ENCODE data around the gene ZNF548. TPM values are rescaled to one million over a fixed set of nuclear protein-coding genes. Genes with fewer than 3 reads are reported as not detected.
"Not testable (repeated sequence)": the region's sequence is repeated elsewhere in the genome, so short reads cannot be mapped to it uniquely, and the experiment has no call there.

Gene ZNF548
- total RNA-seq, 1 donor from 2014 or later, result 26.1 TPM

GRCh38 chr19:57362997-57363687 lies 26.5 kb upstream of the ZNF548 start, which contains the start of the genes TRAPPC2B and ZNF547:
Gene TRAPPC2B (plus strand): TSS chr19:57363551. CDS start chr19:57364834, 1,283 bp downstream.
Gene ZNF547 (plus strand): TSS chr19:57363551. CDS start chr19:57368556, 5,005 bp downstream.
- TF ChIP-seq, protein P1, sequence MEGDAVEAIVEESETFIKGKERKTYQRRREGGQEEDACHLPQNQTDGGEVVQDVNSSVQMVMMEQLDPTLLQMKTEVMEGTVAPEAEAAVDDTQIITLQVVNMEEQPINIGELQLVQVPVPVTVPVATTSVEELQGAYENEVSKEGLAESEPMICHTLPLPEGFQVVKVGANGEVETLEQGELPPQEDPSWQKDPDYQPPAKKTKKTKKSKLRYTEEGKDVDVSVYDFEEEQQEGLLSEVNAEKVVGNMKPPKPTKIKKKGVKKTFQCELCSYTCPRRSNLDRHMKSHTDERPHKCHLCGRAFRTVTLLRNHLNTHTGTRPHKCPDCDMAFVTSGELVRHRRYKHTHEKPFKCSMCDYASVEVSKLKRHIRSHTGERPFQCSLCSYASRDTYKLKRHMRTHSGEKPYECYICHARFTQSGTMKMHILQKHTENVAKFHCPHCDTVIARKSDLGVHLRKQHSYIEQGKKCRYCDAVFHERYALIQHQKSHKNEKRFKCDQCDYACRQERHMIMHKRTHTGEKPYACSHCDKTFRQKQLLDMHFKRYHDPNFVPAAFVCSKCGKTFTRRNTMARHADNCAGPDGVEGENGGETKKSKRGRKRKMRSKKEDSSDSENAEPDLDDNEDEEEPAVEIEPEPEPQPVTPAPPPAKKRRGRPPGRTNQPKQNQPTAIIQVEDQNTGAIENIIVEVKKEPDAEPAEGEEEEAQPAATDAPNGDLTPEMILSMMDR (IDR thresholded peaks at IDR 0.05; ENCODE audit: unreplicated experiment), result no peak
- peaks cover 7% of the 10 kb centered on the region for H3K27me3 Mint-ChIP-seq (ENCODE audit: unreplicated experiment)
- peaks cover 20% of the 10 kb centered on the region for H3K36me3 Mint-ChIP-seq (ENCODE audit: low read depth, unreplicated experiment)
- peak within 1 kb of the TSS; percentile 96 for H3K27ac Mint-ChIP-seq (ENCODE audit: unreplicated experiment)
- H3K4me1 Mint-ChIP-seq (ENCODE audit: unreplicated experiment), result peaks cover 11% of the 10 kb centered on the region
- H3K4me3 Mint-ChIP-seq (ENCODE audit: unreplicated experiment), result peak within 1 kb of the TSS; percentile 97
- peak; percentile 98 for DNase-seq (ENCODE audit: low spot score)
- H3K9me3 Mint-ChIP-seq (ENCODE audit: unreplicated experiment), result no peaks in the 10 kb centered on the region

GRCh38 chr19:57363688-57364181 lies 25.9 kb upstream of the ZNF548 start:
- Mint-ChIP-seq H3K9me3 (ENCODE audit: unreplicated experiment) (no peaks in the 10 kb centered on the region), H3K4me3 (ENCODE audit: unreplicated experiment) (peak overlapping the region; percentile 97), H3K27me3 (ENCODE audit: unreplicated experiment) (peaks cover 7% of the 10 kb centered on the region), H3K36me3 (ENCODE audit: low read depth, unreplicated experiment) (peaks cover 17% of the 10 kb centered on the region), H3K27ac (ENCODE audit: unreplicated experiment) (peak overlapping the region; percentile 95), H3K4me1 (ENCODE audit: unreplicated experiment) (peaks cover 11% of the 10 kb centered on the region)
- TF ChIP-seq, protein P1 (IDR thresholded peaks at IDR 0.05; ENCODE audit: unreplicated experiment), result no peak
- peak; percentile 17 for DNase-seq (ENCODE audit: low spot score)

DNA sequence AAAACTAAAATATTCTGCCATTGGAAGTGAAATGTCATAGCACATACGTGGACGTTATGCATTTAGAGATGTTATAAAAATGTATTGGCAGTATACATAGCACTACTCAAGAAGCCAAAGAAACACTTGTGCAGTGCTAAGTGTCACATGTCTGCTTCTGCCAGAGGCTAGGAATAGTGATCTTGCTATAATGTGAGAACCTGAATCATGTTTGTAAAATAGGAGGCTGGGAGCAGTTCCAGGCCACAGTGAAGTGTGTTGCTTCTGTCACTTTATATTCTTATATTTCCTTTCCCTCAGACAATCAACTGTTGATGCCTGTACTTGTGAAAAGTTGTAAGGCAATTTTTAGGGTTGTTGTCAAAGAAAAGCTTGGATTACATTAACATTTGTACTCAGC lies 22.9 kb upstream of the ZNF548 start:
- no peak for DNase-seq (ENCODE audit: low spot score)
- Mint-ChIP-seq H3K9me3 (ENCODE audit: unreplicated experiment) (no peaks in the 10 kb centered on the region), H3K27me3 (ENCODE audit: unreplicated experiment) (peaks cover 7% of the 10 kb centered on the region), H3K36me3 (ENCODE audit: low read depth, unreplicated experiment) (peaks cover 37% of the 10 kb centered on the region), H3K4me1 (ENCODE audit: unreplicated experiment) (peaks cover 13% of the 10 kb centered on the region), H3K27ac (ENCODE audit: unreplicated experiment) (no peak overlapping the region), H3K4me3 (ENCODE audit: unreplicated experiment) (no peak overlapping the region)
- TF ChIP-seq, protein P1 (IDR thresholded peaks at IDR 0.05; ENCODE audit: unreplicated experiment), result no peak

DNA sequence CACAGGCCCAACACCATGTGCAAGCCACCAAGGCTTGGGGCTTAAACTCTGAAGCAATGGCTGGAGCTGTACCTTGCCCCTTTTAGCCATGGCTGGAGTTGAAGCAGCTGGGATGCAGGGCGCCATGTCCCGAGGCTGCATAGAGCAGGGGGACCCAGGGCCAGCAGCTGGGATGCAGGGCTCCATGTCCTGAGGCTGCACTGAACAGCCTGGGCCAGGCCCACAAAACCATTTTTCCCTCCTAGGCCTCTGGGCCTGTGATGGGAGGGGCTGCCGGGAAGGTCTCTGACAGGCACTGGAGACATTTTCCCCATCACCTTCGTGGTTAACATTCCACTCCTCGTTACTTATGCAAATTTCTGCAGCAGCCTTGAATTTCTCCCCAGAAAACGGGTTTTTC lies 15.5 kb upstream of the ZNF548 start:
- Mint-ChIP-seq H3K4me1 (ENCODE audit: unreplicated experiment) (peaks cover 4% of the 10 kb centered on the region), H3K4me3 (ENCODE audit: unreplicated experiment) (peak overlapping the region; percentile 86), H3K27ac (ENCODE audit: unreplicated experiment) (no peak overlapping the region), H3K9me3 (ENCODE audit: unreplicated experiment) (peaks cover 11% of the 10 kb centered on the region), H3K36me3 (ENCODE audit: low read depth, unreplicated experiment) (peaks cover 94% of the 10 kb centered on the region), H3K27me3 (ENCODE audit: unreplicated experiment) (peaks cover 8% of the 10 kb centered on the region)
- no peak for DNase-seq (ENCODE audit: low spot score)
- TF ChIP-seq, protein P1 (IDR thresholded peaks at IDR 0.05; ENCODE audit: unreplicated experiment), result no peak

- H3K27me3 Mint-ChIP-seq (ENCODE audit: unreplicated experiment); H3K4me1 Mint-ChIP-seq (ENCODE audit: unreplicated experiment); DNase-seq (ENCODE audit: low spot score); H3K27ac Mint-ChIP-seq (ENCODE audit: unreplicated experiment): not testable (repeated sequence)
- Mint-ChIP-seq H3K9me3 (ENCODE audit: unreplicated experiment) (peaks cover 11% of the 10 kb centered on the region), H3K4me3 (ENCODE audit: unreplicated experiment) (peak overlapping the region; percentile 74), H3K36me3 (ENCODE audit: low read depth, unreplicated experiment) (peaks cover 96% of the 10 kb centered on the region)
These were observed 15.0 kb upstream of the ZNF548 start for GRCh38 chr19:57374647-57375046.
